GM21526 (cell line): ENCODE measurements around the gene SCAMP3.
A peak's percentile ranks its signal among the peaks of the same experiment; 100 is the strongest.
"Not testable (repeated sequence)": the region's sequence is repeated elsewhere in the genome, so short reads cannot be mapped to it uniquely, and the experiment has no call there.

ENCODE experiments used
- ATAC-seq: cut with Tn5 transposase; IDR thresholded peaks from one replicate; pipeline ENCODE4 v1.9.1; 2021; ENCODE audit warnings: moderate library complexity; ENCODE audit not compliant: unreplicated experiment, low FRiP score

The SCAMP3 gene

GRCh38 chr1:155233502-155233901 is 28.7 kb downstream of the SCAMP3 start:
- ATAC-seq, result not testable (repeated sequence)

GRCh38 chr1:155232001-155232978 is 29.9 kb downstream of the SCAMP3 start:
- ATAC-seq, result not testable (repeated sequence)

- ATAC-seq, result not testable (repeated sequence)
These were observed 30.9 kb downstream of the SCAMP3 start for GRCh38 chr1:155231302-155231701.

- no peak for ATAC-seq
These were observed 34.1 kb downstream of the SCAMP3 start for GRCh38 chr1:155228096-155228427.

DNA sequence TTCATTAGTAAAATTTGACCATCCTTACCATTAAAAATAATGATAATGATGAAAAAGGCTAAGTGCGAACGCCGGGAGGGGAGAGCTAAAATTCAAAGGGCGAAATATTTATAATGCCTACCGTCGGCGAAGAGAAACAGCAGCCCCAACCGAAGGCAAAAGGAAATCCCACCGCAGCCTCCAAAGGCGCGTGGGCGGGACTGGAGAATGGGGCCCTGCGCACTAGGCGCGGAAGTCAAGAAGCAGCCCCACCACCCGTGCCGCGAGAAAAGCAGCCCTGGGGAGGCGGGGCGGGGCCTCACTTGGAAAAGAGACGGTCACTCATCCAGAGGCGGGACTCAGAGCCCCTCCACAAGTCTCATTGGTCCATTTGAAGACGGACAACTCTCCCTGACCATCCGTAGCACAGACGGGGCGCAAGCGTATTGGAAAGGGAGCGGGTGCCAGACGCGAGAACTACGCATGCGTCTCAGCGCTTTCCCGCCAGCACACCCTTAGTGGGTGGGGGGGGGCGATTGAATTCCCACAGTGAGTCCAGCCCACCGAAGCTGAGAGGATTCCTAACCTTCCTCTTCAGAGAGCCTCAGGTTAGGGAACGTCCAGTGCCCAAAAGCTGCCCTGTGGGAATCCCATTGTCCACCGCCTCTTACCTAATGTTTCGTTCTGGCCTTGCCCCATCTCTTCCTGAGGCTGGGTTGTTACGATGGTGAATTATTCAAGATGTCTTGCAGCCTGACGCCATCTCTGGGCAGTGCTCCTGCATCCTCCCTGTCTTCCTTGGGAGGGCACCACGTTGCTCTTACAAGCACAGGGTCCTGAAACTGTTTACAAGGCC is 34.7 kb downstream of the SCAMP3 start:
- ATAC-seq, result peak; percentile 74

GRCh38 chr1:155226910-155227260 is 35.3 kb downstream of the SCAMP3 start:
- no peak for ATAC-seq

GRCh38 chr1:155226188-155226909 is 35.8 kb downstream of the SCAMP3 start:
- ATAC-seq, result no peak

DNA sequence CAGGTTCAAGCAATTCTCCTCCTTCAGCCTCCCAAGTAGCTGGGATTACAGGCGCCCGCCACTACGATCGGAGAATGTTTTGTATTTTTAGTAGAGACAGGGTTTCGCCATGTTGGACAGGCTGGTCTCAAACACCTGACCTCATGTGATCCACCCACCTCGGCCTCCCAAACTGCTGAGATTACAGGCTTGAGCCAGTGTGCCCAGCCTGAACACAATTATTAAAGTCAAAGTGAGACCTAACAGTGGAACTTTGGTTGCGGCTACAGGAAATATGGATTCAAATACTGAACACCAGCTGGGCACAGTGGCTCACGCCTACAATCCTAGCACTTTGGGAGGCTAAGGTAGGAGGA is 36.8 kb downstream of the SCAMP3 start:
- ATAC-seq, result not testable (repeated sequence)

DNA sequence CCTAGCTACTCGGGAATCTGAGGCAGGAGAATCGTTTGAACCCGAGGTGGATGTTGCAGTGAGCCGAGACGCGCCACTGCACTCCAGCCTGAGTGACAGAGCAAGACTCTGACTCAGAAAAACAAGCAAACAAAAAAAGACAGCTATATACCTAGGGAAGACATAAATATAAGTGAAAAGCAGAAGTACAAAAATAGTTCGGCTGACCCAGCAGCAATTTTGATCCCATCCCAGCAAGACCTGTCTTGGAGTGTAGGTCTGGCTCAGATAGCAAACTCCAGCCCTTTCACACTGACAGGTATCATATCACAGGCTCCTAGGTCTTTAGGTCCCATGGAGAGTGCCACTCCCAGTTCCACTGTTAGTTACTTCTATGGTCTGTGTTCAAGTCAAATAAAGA is 39.1 kb downstream of the SCAMP3 start:
- no peak for ATAC-seq

GRCh38 chr1:155220211-155220965 is 41.8 kb downstream of the SCAMP3 start:
- not testable (repeated sequence) for ATAC-seq

- ATAC-seq, result no peak
These were observed 42.5 kb downstream of the SCAMP3 start for GRCh38 chr1:155219592-155220031.

GRCh38 chr1:155218854-155219591 is 43.1 kb downstream of the SCAMP3 start:
- no peak for ATAC-seq

- ATAC-seq, result not testable (repeated sequence)
These were observed 47.5 kb downstream of the SCAMP3 start for GRCh38 chr1:155214702-155215101.

- not testable (repeated sequence) for ATAC-seq
These were observed 50.1 kb downstream of the SCAMP3 start for GRCh38 chr1:155212051-155212440.

DNA sequence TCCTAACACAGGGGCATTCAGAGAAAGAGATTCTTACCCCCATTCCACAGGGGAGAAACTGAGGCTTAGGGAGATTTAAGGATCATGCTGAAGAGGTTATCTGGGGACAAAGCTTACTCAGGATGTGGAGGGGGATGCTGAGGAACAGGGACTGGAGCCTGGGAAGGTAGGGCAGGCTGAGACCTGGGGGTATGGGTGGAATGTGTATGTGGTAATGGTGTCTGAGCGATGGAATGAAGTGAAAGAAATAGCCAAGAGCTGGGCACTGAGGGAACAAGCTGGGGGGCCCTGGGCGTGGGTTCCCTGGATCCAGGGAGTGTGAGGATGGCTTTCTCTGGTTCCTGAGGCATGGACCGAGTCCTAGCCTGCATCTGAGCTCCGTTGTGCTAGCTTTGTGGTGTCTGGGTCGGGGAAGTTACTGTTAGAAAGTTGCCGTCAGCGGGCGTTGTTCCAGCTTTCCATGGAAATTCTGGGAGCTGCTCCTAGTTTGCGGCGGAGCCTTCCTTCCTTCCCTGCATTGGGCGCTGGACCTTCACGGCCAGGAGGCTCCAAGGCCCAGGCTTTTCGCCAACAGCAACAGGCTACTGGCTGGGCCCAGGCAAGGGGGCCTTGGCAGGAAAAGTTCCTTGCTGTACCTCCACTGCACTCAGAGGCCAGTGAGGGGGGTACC is 50.6 kb downstream of the SCAMP3 start:
- not testable (repeated sequence) for ATAC-seq

DNA sequence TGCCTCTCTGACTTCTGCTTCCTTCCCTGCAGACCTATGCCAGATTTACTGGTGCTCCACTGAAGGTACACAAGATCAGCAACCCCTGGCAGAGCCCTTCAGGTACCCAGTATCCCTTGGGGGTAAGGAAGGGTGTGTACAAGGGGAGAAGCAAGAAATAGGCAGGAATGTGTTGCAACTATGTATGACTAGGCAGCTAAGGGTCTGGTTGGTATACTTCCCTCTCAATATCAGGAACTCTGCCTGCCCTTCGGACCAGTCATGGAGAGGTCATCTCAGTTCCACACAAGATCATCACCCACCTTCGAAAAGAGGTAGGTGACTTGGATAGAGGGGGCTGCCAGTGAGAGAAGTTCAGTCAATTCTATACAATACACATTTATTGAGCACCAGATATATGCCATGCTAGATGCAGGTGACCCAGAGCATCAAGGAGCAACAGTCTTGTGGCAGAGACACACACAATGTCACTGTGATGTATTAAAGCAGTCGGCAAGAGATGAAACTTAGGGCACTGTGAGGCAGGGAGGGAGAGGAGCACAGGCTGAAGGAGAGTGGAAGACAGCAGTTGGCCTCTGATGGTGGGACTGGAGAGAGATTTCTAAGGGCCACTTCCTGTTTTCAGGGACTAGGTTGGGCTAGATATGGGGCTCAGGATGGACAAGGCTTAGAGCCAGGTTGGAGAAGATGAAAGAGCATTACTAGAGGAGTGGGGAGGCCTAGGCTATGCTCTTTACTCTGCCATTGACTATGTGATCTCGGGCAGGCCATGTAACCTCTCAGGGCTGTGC is 51.7 kb downstream of the SCAMP3 start:
- ATAC-seq, result no peak

DNA sequence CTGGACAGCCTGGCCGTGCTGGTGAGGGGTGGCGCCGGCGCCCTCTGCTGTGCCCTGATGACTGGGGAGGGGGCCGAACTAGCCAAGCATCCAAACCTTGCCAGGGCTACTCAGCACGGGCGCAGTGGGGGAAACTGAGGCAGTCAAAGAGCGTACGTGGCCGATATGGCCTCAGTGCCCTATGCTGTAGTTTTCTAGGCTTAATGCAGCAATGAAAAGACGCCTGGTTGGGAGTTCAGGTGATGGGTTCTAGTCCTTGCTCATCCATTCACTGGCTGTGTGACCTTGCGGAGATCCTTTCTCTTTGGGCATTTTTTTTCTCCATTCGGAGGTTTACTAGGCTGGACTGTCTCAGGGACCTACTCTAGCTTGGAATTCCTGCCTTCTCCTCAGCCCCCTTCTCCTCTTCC is 52.8 kb downstream of the SCAMP3 start:
- ATAC-seq, result no peak
